ENCODE results near the gene DIDO1.
A peak's percentile ranks its signal among the peaks of the same experiment; 100 is the strongest.

The DIDO1 gene

DNA sequence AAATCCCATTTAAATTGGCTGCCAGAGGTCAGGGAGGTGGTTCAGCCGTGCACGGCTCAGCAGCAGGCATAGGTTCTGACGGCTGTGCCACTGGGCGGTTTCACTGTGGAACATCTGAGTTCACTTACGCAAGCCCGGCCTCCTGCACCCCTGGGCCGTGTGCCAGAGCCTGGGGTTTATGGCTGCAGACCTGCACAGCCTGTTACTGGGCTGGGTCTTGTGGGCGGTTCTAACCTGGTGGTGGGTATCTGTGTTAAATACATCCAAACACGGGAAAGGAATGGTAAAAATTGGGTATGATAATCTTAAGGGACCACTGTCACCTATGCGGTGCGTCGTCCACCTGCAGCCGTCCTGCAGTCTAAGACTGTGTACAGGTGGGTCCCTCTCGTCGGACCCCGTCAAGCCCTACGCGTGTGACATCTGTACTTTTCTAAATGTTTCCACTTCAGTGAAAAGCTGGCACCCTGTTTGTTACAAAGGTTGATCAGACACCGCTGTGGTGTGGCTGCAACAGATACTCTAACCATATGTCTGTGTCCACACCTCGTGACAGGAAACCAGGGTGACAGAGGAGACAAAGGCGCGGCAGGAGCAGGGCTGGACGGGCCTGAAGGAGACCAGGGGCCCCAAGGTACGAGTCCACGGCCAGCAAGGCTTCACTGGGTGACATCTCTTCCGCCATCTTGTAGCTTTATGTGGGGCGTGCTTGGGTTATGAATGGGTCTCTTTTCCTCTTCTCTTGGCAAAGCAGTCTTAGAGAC is 88.0 kb downstream of the DIDO1 start:
- peaks cover 14 to 33% of the 10 kb centered on the region in 2 donors for H3K27me3 Mint-ChIP-seq
- no peaks in the 10 kb centered on the region for H3K36me3 Mint-ChIP-seq (ENCODE audit: insufficient read depth)
- no peaks in the 10 kb centered on the region for H3K4me1 Mint-ChIP-seq (ENCODE audit: low read depth in 2 of 2)
- H3K4me3 Mint-ChIP-seq: no peak overlapping the region
- H3K9me3 Mint-ChIP-seq: no peaks in the 10 kb centered on the region
- DNase-seq (no peak), ATAC-seq (replicated peaks) (peak; percentile 33)
- H3K27ac Mint-ChIP-seq: no peak overlapping the region

GRCh38 chr20:62837790-62838127 is 88.5 kb downstream of the DIDO1 start:
- H3K9me3 Mint-ChIP-seq: no peaks in the 10 kb centered on the region
- no peak overlapping the region for H3K27ac Mint-ChIP-seq
- ATAC-seq (replicated peaks): no peak
- H3K4me1 Mint-ChIP-seq (ENCODE audit: low read depth in 2 of 2): no peaks in the 10 kb centered on the region
- no peak overlapping the region for H3K4me3 Mint-ChIP-seq
- DNase-seq: no peak
- H3K27me3 Mint-ChIP-seq: peaks cover 14 to 33% of the 10 kb centered on the region in 2 donors
- H3K36me3 Mint-ChIP-seq (ENCODE audit: insufficient read depth): no peaks in the 10 kb centered on the region

GRCh38 chr20:62836967-62837490 is 89.3 kb downstream of the DIDO1 start:
- ATAC-seq (replicated peaks): no peak
- H3K27me3 Mint-ChIP-seq: peaks cover 14 to 33% of the 10 kb centered on the region in 2 donors
- peaks cover 5% of the 10 kb centered on the region for H3K36me3 Mint-ChIP-seq (ENCODE audit: insufficient read depth)
- no peaks in the 10 kb centered on the region for H3K9me3 Mint-ChIP-seq
- H3K4me1 Mint-ChIP-seq (ENCODE audit: low read depth in 2 of 2): no peaks in the 10 kb centered on the region
- no peak overlapping the region for H3K4me3 Mint-ChIP-seq
- no peak overlapping the region for H3K27ac Mint-ChIP-seq
- no peak for DNase-seq

DNA sequence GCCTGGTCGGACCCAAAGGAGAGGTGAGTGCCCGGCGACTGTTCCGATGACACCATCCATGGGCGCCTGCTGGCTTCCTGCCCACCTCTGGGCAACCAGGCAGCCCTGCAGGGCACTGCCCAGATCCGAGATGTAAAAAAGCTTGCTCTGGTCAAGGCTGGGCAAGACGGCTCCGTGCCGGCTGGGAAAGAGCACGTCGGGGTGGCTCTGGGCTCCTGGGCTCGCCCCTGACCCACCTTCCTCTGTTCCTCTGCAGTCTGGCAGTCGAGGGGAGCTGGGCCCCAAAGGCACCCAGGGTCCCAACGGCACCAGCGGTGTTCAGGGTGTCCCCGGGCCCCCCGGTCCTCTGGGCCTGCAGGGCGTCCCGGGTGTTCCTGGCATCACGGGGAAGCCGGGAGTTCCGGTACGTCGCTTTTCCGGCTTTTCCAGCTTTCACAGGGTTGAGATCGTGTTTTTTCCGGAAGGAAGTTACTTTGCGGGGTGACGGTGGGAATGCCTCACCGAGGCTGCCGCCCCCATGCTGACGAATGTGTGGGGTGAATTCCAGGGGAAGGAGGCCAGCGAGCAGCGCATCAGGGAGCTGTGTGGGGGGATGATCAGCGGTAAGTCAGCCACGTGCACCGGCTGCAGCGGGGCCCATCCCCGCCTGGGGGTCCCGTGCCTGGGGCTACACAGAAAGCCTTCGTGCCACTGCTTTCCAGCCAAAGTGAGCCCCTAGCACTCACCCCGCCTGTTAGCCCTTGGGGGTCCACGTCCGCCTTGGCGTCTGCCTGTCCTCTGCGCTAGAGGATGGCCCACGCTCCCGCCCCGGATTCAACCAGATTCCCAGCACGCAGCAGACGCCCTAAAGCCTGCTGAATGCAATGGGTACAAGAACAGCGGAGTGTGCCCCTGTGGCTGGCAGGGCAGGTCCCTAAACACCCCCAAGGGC is 90.1 kb downstream of the DIDO1 start:
- ATAC-seq (replicated peaks): no peak
- no peaks in the 10 kb centered on the region for H3K4me1 Mint-ChIP-seq (ENCODE audit: low read depth in 2 of 2)
- no peak for DNase-seq
- peaks cover 5% of the 10 kb centered on the region for H3K36me3 Mint-ChIP-seq (ENCODE audit: insufficient read depth)
- no peak overlapping the region for H3K27ac Mint-ChIP-seq
- no peak overlapping the region for H3K4me3 Mint-ChIP-seq
- no peaks in the 10 kb centered on the region for H3K9me3 Mint-ChIP-seq
- H3K27me3 Mint-ChIP-seq: peaks cover 14 to 33% of the 10 kb centered on the region in 2 donors

DNA sequence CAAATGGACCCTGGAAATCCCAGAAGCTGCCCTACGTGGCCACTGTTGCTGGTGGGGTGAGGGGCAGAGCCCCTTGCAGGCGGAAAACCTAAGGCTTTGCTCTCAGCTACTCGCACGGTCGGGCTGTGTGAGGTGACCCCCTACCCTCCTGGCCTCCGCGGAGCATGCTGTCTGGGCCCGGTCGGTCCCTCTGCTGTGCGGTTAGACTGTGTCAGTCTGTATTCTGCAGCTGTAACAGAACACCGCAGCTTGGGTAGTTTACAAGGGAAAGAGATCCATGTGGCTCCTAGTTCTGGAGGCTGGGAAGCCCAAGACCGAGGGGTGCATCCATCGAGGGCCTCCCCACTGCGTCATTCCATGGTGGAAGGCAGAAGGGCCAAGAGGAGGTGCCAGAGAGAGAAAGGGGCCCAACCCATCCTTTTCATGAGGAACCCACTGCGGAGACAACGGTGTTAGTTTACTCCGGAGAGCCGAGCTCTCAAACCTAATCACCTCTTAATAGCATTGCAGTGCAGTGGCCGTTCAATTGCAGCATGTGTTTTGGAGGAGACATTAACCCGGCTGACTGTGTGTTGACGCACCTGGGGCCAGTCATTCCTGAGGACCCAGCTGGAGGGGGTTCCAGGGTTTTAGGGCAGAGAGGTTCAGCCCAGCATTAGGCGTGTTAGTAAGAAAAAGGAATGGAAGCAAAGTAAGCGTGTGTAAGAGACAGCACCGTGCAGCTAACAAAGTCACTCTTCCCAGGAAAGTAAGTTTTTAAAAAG is 91.2 kb downstream of the DIDO1 start:
- H3K36me3 Mint-ChIP-seq (ENCODE audit: insufficient read depth): peaks cover 5% of the 10 kb centered on the region
- H3K4me3 Mint-ChIP-seq: no peak overlapping the region
- no peak for ATAC-seq (replicated peaks)
- no peak overlapping the region for H3K27ac Mint-ChIP-seq
- peaks cover 14 to 33% of the 10 kb centered on the region in 2 donors for H3K27me3 Mint-ChIP-seq
- no peak for DNase-seq
- H3K4me1 Mint-ChIP-seq (ENCODE audit: low read depth in 2 of 2): no peaks in the 10 kb centered on the region
- H3K9me3 Mint-ChIP-seq: no peaks in the 10 kb centered on the region

DNA sequence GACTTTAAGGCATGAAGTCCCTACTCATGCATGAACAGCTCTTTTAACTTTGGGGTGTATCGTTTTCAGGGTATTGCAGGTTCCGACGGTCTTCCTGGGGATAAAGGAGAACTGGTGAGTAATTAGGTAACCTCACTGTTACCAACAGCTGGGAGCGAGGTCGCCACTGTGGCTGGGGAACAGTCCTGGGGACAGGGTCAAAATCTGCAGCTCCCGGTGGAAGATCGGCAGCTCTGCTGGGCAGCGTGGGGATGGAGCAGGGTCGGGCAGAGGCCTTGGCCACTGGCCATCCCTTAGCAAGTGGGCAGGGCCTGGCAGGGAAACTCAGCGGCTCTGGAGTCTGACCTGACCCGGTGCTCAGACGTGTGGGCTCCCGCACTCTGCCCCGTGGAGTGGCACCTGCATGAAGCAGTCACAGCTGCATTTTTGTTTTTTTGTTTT is 93.3 kb downstream of the DIDO1 start:
- no peak overlapping the region for H3K4me3 Mint-ChIP-seq
- H3K27ac Mint-ChIP-seq: no peak overlapping the region
- peaks cover 5% of the 10 kb centered on the region for H3K36me3 Mint-ChIP-seq (ENCODE audit: insufficient read depth)
- H3K4me1 Mint-ChIP-seq (ENCODE audit: low read depth in 2 of 2): no peaks in the 10 kb centered on the region
- DNase-seq (no peak), ATAC-seq (replicated peaks) (no peak)
- peaks cover 14 to 33% of the 10 kb centered on the region in 2 donors for H3K27me3 Mint-ChIP-seq
- no peaks in the 10 kb centered on the region for H3K9me3 Mint-ChIP-seq

DNA sequence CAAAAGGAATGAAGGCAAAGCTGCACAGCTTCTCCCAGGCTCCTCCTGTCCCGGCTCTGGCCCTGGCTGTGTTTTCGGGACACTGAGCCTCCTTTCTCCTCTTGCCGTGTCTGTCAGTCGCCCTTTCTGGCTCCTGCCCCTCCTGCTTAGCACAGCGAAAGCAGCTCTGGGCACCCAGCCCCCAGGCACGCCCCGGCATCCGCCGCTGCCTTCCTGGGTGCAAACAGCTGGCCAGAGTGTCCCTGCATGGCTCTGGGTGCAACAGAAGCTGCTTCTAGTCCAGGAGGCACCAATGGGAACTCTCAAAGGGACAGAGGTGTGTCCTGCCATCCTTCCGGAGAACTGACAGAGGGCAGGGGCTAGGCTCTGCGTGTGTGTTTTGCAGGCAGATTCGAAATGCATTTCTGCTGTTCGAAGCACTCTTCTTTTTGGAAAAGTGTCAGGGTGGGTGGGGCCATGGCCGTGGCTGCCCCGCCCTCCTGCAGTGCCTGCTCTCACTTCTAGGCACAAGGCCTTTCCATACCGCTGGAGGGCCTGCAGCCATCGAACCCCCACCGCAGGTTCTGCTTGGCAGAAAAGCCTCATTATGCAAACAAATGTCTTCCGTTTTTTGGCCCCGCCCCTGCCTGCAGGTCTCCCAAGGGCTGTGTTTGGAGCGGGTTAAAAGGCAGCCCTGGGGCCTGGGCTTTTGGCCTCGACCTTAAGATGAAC is 93.9 kb downstream of the DIDO1 start:
- no peaks in the 10 kb centered on the region for H3K4me1 Mint-ChIP-seq (ENCODE audit: low read depth in 2 of 2)
- ATAC-seq (replicated peaks) (peak; percentile 10), DNase-seq (no peak)
- H3K27me3 Mint-ChIP-seq: peaks cover 14 to 29% of the 10 kb centered on the region in 2 donors
- no peaks in the 10 kb centered on the region for H3K9me3 Mint-ChIP-seq
- H3K4me3 Mint-ChIP-seq: no peak overlapping the region
- H3K36me3 Mint-ChIP-seq (ENCODE audit: insufficient read depth): peaks cover 5% of the 10 kb centered on the region
- H3K27ac Mint-ChIP-seq: no peak overlapping the region

DNA sequence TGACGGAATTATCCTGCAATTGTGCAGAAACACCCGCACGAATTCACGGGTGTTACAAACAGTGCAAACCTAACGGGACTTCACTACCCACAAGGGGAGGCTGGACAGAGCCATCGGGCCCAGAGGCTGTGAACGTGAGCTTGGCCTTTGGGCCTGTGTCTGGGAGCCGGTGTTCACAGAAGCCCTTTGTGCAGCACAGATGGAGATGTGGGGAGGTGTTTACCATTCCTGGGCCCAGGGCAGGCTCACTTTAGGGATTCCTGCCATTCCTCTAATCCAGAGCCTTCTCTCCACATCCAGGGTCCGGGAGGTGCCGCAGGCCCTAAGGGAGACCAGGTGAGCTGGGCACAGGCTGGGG is 94.5 kb downstream of the DIDO1 start:
- Mint-ChIP-seq H3K36me3 (ENCODE audit: insufficient read depth) (peaks cover 5% of the 10 kb centered on the region), H3K9me3 (no peaks in the 10 kb centered on the region), H3K27me3 (peaks cover 14 to 23% of the 10 kb centered on the region in 2 donors), H3K4me1 (ENCODE audit: low read depth in 2 of 2) (no peaks in the 10 kb centered on the region), H3K27ac (no peak overlapping the region), H3K4me3 (no peak overlapping the region)
- no peak for DNase-seq
- no peak for ATAC-seq (replicated peaks)

DNA sequence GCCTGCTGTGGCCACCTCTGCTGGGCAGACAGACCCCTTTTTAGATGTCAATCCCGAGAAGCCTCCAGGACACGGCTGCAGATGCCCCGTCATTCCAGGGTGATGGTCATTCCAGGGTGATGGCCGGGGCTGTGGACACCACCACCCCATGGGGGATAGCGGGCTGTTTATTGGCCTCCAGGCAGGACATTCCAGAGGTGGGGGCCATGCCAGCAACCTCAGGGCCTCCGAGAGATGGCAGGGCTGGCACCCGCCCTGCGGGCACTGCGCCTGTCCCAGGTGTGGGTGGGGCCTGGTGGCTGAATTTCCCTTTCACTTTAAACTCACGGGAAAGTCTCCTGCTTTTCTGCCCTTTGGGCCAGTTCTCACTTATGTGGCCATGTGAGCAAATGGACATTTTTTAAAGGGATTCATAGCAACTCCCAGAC is 94.9 kb downstream of the DIDO1 start:
- Mint-ChIP-seq H3K4me3 (no peak overlapping the region), H3K27ac (no peak overlapping the region), H3K27me3 (peaks cover 14 to 19% of the 10 kb centered on the region in 2 donors), H3K36me3 (ENCODE audit: insufficient read depth) (peaks cover 5% of the 10 kb centered on the region), H3K4me1 (ENCODE audit: low read depth in 2 of 2) (no peaks in the 10 kb centered on the region), H3K9me3 (no peaks in the 10 kb centered on the region)
- DNase-seq (no peak), ATAC-seq (replicated peaks) (no peak)

GRCh38 chr20:62830821-62831220 is 95.5 kb downstream of the DIDO1 start:
- no peaks in the 10 kb centered on the region for H3K9me3 Mint-ChIP-seq
- ATAC-seq (replicated peaks) (no peak), DNase-seq (no peak)
- H3K36me3 Mint-ChIP-seq (ENCODE audit: insufficient read depth): peaks cover 5% of the 10 kb centered on the region
- H3K27ac Mint-ChIP-seq: no peak overlapping the region
- H3K4me1 Mint-ChIP-seq (ENCODE audit: low read depth in 2 of 2): no peaks in the 10 kb centered on the region
- peaks cover 9 to 13% of the 10 kb centered on the region in 2 donors for H3K27me3 Mint-ChIP-seq
- no peak overlapping the region for H3K4me3 Mint-ChIP-seq

DNA sequence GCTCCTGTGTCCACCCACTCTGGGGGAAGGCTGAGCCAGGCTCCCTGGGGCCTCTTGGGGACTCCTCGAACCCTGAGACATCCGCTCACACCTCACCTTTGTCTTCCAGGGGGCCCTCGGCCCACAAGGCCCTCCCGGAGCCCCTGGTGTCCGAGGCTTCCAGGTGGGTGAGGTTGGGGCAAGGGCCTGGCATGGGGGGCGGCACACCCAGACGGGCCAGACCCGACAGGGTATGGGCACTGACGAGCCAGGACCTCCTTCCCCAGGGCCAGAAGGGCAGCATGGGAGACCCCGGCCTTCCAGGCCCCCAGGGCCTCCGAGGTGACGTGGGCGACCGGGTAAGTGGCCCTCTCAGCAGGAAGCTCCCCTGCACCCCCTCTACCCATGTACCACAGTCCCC is 96.1 kb downstream of the DIDO1 start:
- Mint-ChIP-seq H3K9me3 (no peaks in the 10 kb centered on the region), H3K27ac (no peak overlapping the region), H3K36me3 (ENCODE audit: insufficient read depth) (peaks cover 5% of the 10 kb centered on the region), H3K27me3 (peaks cover 4 to 7% of the 10 kb centered on the region in 2 donors), H3K4me1 (ENCODE audit: low read depth in 2 of 2) (no peaks in the 10 kb centered on the region), H3K4me3 (no peak overlapping the region)
- DNase-seq (no peak), ATAC-seq (replicated peaks) (no peak)

DNA sequence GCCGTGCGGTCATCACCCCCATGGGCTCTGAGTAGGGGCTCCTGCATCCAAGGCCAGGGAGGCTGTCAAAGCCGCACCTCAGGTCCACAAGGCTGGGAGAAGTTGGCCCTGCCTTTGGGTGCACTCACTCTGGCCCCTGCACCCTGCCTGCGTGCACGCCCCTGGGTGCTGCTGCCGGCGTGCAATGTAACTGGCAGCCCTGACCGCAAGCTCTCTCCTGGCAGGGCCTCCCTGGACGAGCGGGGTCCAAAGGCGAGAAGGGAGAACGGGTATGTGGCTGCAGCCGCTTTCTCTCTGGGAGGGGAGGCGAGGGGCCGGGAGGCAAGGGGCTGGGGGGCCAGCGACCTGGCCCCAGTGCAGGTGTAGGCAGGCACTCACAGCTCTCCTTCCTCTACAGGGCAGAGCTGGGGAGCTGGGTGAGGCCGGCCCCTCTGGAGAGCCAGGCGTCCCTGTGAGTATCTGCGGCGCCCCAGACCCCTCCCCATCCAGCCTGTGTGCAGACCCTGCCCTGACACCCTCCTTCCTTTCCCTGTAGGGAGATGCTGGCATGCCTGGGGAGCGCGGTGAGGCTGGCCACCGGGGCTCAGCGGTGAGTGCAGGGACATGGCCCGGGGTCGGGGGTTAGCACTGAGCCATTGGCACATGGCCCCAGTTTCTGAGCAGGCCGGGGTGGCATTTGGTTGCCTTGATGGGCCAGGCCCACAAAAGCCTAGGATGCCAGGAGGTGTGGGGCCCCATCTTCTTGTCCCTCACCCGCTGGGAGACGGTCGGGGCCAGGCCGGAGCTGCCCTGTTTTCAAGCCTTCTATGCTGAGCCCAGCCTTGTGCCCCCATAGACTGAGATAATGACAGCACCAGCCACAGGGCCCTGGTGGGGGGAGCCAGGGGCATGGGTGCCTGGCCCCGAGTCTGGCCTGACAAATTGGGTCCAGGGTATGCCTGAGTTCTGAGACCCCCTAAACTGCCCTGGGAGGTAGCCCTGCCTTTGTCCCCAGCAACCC is 96.8 kb downstream of the DIDO1 start:
- Mint-ChIP-seq H3K27me3 (peaks cover 0 to under 1% of the 10 kb centered on the region in 2 donors), H3K9me3 (no peaks in the 10 kb centered on the region), H3K36me3 (ENCODE audit: insufficient read depth) (peaks cover 5% of the 10 kb centered on the region), H3K27ac (no peak overlapping the region), H3K4me1 (ENCODE audit: low read depth in 2 of 2) (no peaks in the 10 kb centered on the region), H3K4me3 (no peak overlapping the region)
- no peak for DNase-seq
- no peak for ATAC-seq (replicated peaks)

Measured in effector memory CD8-positive, alpha-beta T cell (primary cell).